Left ventricle myocardium inferior (tissue), 1 donor: ENCODE data around the gene POGLUT2. TPM values are rescaled to one million over a fixed set of nuclear protein-coding genes. Genes with fewer than 3 reads are reported as not detected.

Source experiments
- DNase-seq: peaks from one replicate; pipeline ENCODE4 v3.0.0-alpha.2; 2020
- H3K27ac ChIP-seq: fragments of 200-600 bp; replicated peaks from 2 replicates; pipeline ENCODE4 v1.8.0; 2021
- H3K27me3 ChIP-seq: fragments of 200-600 bp; 2 replicates; pipeline ENCODE4 v1.8.0; 2021; ENCODE audit warnings: low read depth
- H3K36me3 ChIP-seq: fragments of 200-600 bp; 2 replicates; pipeline ENCODE4 v1.8.0; 2021
- H3K4me1 ChIP-seq: fragments of 200-600 bp; 2 replicates; pipeline ENCODE4 v1.8.0; 2021
- H3K4me3 ChIP-seq: fragments of 200-600 bp; 2 replicates; pipeline ENCODE4 v1.8.0; 2021; ENCODE audit warnings: mild to moderate bottlenecking, moderate library complexity
- H3K9me3 ChIP-seq: fragments of 200-600 bp; replicated peaks from 2 replicates; pipeline ENCODE4 v1.8.0; 2021
- intact Hi-C: fragments of 100-400 bp; cut with micrococcal nuclease; formaldehyde crosslinking; loops from one replicate; pipeline ENCODE4 v1.11.0; 2022
- total RNA-seq: library from RNA; stranded (reverse); fragmentation: NEBNext Ultra II Directional; extraction: Animal tissue kit (Norgen Biotek cat#: 25700); gene quantifications from one replicate; pipeline ENCODE4 v1.2.1, GENCODE V29; 2021
- TF ChIP-seq, protein P1 (sequence below): fragments of 200-600 bp; IDR thresholded peaks from 2 replicates; pipeline ENCODE4 v1.8.0; 2021; ENCODE audit warnings: antibody characterized with exemption, mild to moderate bottlenecking, borderline replicate concordance
- donor health status: DM: no; HTN: yes; CAD: no; lungs with severe emphysema.

POGLUT2 gene
- total RNA-seq, 1 donor from 2014 or later = 3.4 TPM

DNA sequence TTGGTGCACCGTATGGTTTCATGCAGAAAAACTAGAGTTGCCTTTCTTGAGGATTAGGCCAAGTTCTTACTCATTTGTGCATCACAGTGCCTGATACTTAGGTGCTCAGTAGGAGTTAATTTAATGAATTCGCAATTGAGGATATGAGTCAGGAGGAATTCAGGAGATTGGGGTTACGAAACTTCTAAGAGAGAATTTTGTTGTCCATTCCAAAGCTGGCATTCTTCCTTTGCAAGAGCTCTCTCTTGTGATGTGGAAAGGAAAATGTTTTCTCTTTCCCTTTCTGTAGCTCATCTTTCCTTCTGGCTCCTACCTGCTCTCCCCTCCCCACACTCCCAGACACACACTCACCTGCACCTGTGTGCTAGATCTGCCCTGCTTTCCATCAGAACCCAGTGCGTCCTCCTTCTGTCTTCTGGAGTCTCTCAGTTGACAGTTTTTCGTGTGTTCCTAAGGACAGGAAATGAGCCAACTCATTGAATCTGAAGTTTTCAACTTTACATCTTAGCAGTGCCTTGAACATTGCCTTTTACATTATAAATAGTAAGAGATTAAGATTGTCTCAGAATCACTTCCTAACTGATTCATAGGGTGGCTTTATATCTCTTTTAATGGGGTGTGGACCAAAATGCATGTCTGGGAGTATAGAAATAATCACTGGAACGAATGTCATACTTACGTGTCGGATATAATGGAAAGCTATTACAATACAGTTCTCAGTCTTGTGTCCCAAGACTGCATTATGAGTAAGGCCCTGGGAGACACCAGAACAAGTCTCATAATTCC lies 27.3 kb upstream of the POGLUT2 start:
- TF ChIP-seq, protein P1, sequence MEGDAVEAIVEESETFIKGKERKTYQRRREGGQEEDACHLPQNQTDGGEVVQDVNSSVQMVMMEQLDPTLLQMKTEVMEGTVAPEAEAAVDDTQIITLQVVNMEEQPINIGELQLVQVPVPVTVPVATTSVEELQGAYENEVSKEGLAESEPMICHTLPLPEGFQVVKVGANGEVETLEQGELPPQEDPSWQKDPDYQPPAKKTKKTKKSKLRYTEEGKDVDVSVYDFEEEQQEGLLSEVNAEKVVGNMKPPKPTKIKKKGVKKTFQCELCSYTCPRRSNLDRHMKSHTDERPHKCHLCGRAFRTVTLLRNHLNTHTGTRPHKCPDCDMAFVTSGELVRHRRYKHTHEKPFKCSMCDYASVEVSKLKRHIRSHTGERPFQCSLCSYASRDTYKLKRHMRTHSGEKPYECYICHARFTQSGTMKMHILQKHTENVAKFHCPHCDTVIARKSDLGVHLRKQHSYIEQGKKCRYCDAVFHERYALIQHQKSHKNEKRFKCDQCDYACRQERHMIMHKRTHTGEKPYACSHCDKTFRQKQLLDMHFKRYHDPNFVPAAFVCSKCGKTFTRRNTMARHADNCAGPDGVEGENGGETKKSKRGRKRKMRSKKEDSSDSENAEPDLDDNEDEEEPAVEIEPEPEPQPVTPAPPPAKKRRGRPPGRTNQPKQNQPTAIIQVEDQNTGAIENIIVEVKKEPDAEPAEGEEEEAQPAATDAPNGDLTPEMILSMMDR = no peak
- H3K36me3 ChIP-seq = peaks cover 69% of the 10 kb centered on the region
- H3K4me1 ChIP-seq = peaks cover 6% of the 10 kb centered on the region
- no peaks in the 10 kb centered on the region for H3K27me3 ChIP-seq
- DNase-seq = no peak
- no peak overlapping the region for H3K27ac ChIP-seq
- intact Hi-C loops = no loop called here
- H3K9me3 ChIP-seq = peaks cover 4% of the 10 kb centered on the region
- H3K4me3 ChIP-seq = no peak overlapping the region

DNA sequence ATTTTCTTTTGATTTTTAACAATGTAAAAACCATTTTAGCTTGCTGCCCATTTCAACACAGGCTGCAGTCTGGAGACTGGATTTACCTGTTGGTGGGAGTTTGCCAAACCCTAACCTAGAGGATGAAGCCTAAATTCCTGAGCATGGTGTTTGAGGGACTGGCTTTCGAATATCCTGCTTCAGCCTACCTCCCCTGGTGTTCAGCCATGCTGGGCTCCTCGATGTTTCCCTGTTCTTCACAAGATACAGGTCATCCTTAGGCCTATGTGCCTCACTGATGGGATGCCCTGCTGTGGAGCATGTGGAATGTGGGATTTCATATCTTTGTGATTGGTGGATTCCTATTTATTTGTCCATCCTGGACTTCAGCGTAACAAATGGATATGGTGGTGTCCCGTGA lies 26.6 kb upstream of the POGLUT2 start:
- Histone ChIP-seq H3K4me1 (no peaks in the 10 kb centered on the region), H3K4me3 (no peak overlapping the region), H3K36me3 (peaks cover 76% of the 10 kb centered on the region), H3K27ac (no peak overlapping the region), H3K9me3 (peaks cover 4% of the 10 kb centered on the region), H3K27me3 (no peaks in the 10 kb centered on the region)
- intact Hi-C loops = no loop called here
- TF ChIP-seq, protein P1 = no peak
- no peak for DNase-seq

DNA sequence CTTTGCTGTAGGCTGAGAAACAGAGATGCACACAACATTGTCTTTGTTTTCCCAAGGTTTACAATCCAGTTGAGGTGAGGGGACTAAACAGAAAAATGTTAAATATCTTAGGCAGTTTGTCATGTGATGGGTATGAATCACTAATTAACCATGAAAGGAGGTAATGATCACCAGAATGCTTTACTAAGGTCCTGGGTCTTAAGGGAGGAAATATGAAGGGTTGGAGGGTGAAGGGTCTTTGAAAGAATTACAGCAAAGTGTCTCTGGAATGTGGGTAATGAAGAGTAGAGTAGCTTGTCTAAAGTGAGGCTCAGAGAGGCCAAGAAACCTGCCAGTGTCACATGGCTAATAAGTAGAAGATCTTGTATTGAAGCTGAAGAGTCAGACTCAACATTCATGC lies 19.1 kb upstream of the POGLUT2 start:
- H3K4me3 ChIP-seq = no peak overlapping the region
- TF ChIP-seq, protein P1 = no peak
- H3K27ac ChIP-seq = no peak overlapping the region
- H3K27me3 ChIP-seq = no peaks in the 10 kb centered on the region
- H3K9me3 ChIP-seq = no peaks in the 10 kb centered on the region
- DNase-seq = no peak
- peaks cover 27% of the 10 kb centered on the region for H3K4me1 ChIP-seq
- H3K36me3 ChIP-seq = peaks cover 72% of the 10 kb centered on the region
- intact Hi-C loops = no loop called here

DNA sequence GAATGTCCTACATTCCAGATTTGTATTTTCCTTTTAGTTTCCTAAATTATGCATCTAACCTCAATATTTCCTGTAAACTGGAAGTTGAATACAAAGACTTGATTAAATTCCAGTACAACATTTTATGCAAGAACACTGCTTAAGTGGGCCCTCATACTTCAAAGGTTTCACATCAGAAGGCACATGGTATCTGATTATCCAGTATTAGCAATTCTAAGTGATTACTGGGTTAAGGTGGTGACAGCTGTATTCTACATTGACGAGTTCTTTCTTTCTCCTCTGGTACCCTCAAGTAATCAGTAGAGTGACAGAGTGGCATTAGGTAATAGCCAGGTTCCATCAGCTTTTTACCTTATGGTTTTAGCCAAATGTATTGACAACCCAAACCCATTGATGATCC lies 18.5 kb upstream of the POGLUT2 start:
- Histone ChIP-seq H3K27me3 (no peaks in the 10 kb centered on the region), H3K4me1 (peaks cover 34% of the 10 kb centered on the region), H3K36me3 (peaks cover 67% of the 10 kb centered on the region), H3K9me3 (no peaks in the 10 kb centered on the region), H3K4me3 (no peak overlapping the region), H3K27ac (no peak overlapping the region)
- TF ChIP-seq, protein P1 = no peak
- intact Hi-C loops = no loop called here
- DNase-seq = no peak

- peaks cover 67% of the 10 kb centered on the region for H3K36me3 ChIP-seq
- peaks cover 36% of the 10 kb centered on the region for H3K4me1 ChIP-seq
- H3K9me3 ChIP-seq = peaks cover 2% of the 10 kb centered on the region
- TF ChIP-seq, protein P1 = no peak
- no peak for DNase-seq
- intact Hi-C loops = no loop called here
- no peak overlapping the region for H3K4me3 ChIP-seq
- H3K27me3 ChIP-seq = no peaks in the 10 kb centered on the region
- H3K27ac ChIP-seq = no peak overlapping the region
Measured at GRCh38 chr13:102816708-102817107, 17.9 kb upstream of the POGLUT2 start.
